Glomerular visceral epithelial cell (primary cell): ENCODE data around the gene PTK6.
A peak's percentile ranks its signal among the peaks of the same experiment; 100 is the strongest.
"Not testable (repeated sequence)": the region's sequence is repeated elsewhere in the genome, so short reads cannot be mapped to it uniquely, and the experiment has no call there.

Experiments
- DNase-seq: peaks from one replicate; pipeline ENCODE4 v3.0.0-alpha.2; 2016; ENCODE audit errors: extremely low spot score

Gene PTK6

GRCh38 chr20:63529861-63530787 is 7.1 kb downstream of the PTK6 start:
- DNase-seq = no peak

- no peak for DNase-seq
These were observed 7.9 kb downstream of the PTK6 start for GRCh38 chr20:63529180-63529860.

GRCh38 chr20:63527184-63527583 is 10.0 kb downstream of the PTK6 start:
- DNase-seq = no peak

GRCh38 chr20:63525971-63526370 is 11.2 kb downstream of the PTK6 start:
- DNase-seq = no peak

- no peak for DNase-seq
These were observed 12.0 kb downstream of the PTK6 start for GRCh38 chr20:63525185-63525584.

GRCh38 chr20:63522981-63523611 is 14.1 kb downstream of the PTK6 start:
- no peak for DNase-seq

- DNase-seq = no peak
These were observed 14.9 kb downstream of the PTK6 start for GRCh38 chr20:63522091-63522868.

GRCh38 chr20:63521602-63522001 is 15.6 kb downstream of the PTK6 start:
- DNase-seq = no peak

- peak; percentile 77 for DNase-seq
These were observed 16.1 kb downstream of the PTK6 start for GRCh38 chr20:63520934-63521601.

GRCh38 chr20:63520504-63520933 is 16.7 kb downstream of the PTK6 start, which contains the start of gene PPDPF:
Gene PPDPF, plus strand, starts transcription at chr20:63520765. Its CDS starts 544 bp downstream, at chr20:63521309.
- DNase-seq = peak; percentile 92

GRCh38 chr20:63519668-63520503 is 17.3 kb downstream of the PTK6 start:
- peak; percentile 74 for DNase-seq

- DNase-seq = no peak
These were observed 18.1 kb downstream of the PTK6 start for GRCh38 chr20:63518946-63519667.

- DNase-seq = no peak
These were observed 18.8 kb downstream of the PTK6 start for GRCh38 chr20:63518351-63518861.

- no peak for DNase-seq
These were observed 19.5 kb downstream of the PTK6 start for GRCh38 chr20:63517376-63518309.

- not testable (repeated sequence) for DNase-seq
These were observed 22.7 kb downstream of the PTK6 start for GRCh38 chr20:63514520-63514919.

- DNase-seq = no peak
These were observed 24.0 kb downstream of the PTK6 start for GRCh38 chr20:63513207-63513606.

GRCh38 chr20:63509088-63509564 is 28.1 kb downstream of the PTK6 start:
- DNase-seq = no peak
